K562 (cell line): ENCODE results near the gene TADA1. TPM values are rescaled to one million over a fixed set of nuclear protein-coding genes. Genes with fewer than 3 reads are reported as not detected.
A peak's percentile ranks its signal among the peaks of the same experiment; 100 is the strongest.

Source experiments
- ARHGAP35 ChIP-seq: fragments of 450-650 bp; IDR thresholded peaks from 2 replicates; pipeline ENCODE4 v1.6.1; 2018; ENCODE audit not compliant: partially characterized antibody
- ATF1 ChIP-seq, 2 experiments: fragments of 450-650 bp in 1 of 2; IDR thresholded peaks; 2 replicates each; pipeline ENCODE4 v1.6.1; 2016; ENCODE audit warnings: missing compliant biosample characterization in 1 of 2, missing genetic modification characterization in 1 of 2
- BCL6 ChIP-seq: fragments of 250-450 bp; sonication (Bioruptor Pico); IDR thresholded peaks from 2 replicates; pipeline ENCODE4 v1.4.0; 2020
- CSDE1 ChIP-seq, 2 experiments: fragments of 450-650 bp; IDR thresholded peaks; 2 replicates each; pipeline ENCODE4 v1.6.1; 2016; ENCODE audit warnings: mild to moderate bottlenecking in 1 of 2
- ETS2 ChIP-seq: IDR thresholded peaks from 2 replicates; pipeline ENCODE4 v1.6.1; 2016; ENCODE audit warnings: borderline replicate concordance, missing genetic modification characterization, mild to moderate bottlenecking, moderate library complexity, missing compliant biosample characterization; ENCODE audit not compliant: poor library complexity, severe bottlenecking
- FOSL1 ChIP-seq: fragments of 200-800 bp; sonication (Bioruptor generic); conservative IDR thresholded peaks from 2 replicates; pipeline ENCODE4 v1.6.1; 2016; ENCODE audit warnings: missing genetic modification characterization, missing compliant biosample characterization
- GABPA ChIP-seq: fragments of 200-800 bp; sonication (Bioruptor generic); conservative IDR thresholded peaks from 2 replicates; pipeline ENCODE4 v1.6.1; 2016; ENCODE audit warnings: low read depth, missing genetic modification characterization, missing compliant biosample characterization
- ILF3 ChIP-seq: fragments of 450-650 bp; IDR thresholded peaks from 2 replicates; pipeline ENCODE4 v1.6.1; 2018; ENCODE audit warnings: antibody characterized with exemption, mild to moderate bottlenecking, moderate library complexity, borderline replicate concordance
- ILK ChIP-seq: fragments of 450-650 bp; IDR thresholded peaks from 2 replicates; pipeline ENCODE4 v1.6.1; 2016; ENCODE audit warnings: missing genetic modification characterization, low read depth, mild to moderate bottlenecking, missing compliant biosample characterization, moderate library complexity, borderline replicate concordance
- MEF2A ChIP-seq: IDR thresholded peaks from 2 replicates; pipeline ENCODE4 v1.6.1; 2011; ENCODE audit warnings: low read depth, mild to moderate bottlenecking, low read length, moderate library complexity; ENCODE audit not compliant: control insufficient read depth
- MIER1 ChIP-seq: fragments of 450-650 bp; IDR thresholded peaks from 2 replicates; pipeline ENCODE4 v1.6.1; 2016; ENCODE audit warnings: antibody characterized with exemption, mild to moderate bottlenecking, low read depth
- MXI1 ChIP-seq: IDR thresholded peaks from 2 replicates; pipeline ENCODE4 v1.6.1; 2011; ENCODE audit warnings: low read depth, mild to moderate bottlenecking, improper control_type of control experiment, low read length
- NONO ChIP-seq, 2 experiments: fragments of 200-400 bp in 1 of 2; fragments of 450-650 bp in 1 of 2; formaldehyde crosslinking in 1 of 2; IDR thresholded peaks; 2 replicates each; pipeline ENCODE4 v1.6.1; 2017; ENCODE audit warnings: low read depth in 2 of 2, mild to moderate bottlenecking in 2 of 2, moderate library complexity in 2 of 2, low read length in 1 of 2
- NR2F6 ChIP-seq: fragments of 450-650 bp; formaldehyde crosslinking; IDR thresholded peaks from 2 replicates; pipeline ENCODE4 v1.4.0; 2020; ENCODE audit warnings: mild to moderate bottlenecking
- RBBP5 ChIP-seq: fragments of 200-600 bp; sonication (generic); IDR thresholded peaks from 2 replicates; pipeline ENCODE4 v1.6.1; 2012; ENCODE audit warnings: borderline replicate concordance, mild to moderate bottlenecking, low read length, control low read depth, inconsistent platforms; ENCODE audit not compliant: insufficient read depth, poor library complexity, severe bottlenecking
- SMAD2 ChIP-seq: fragments of 150-350 bp; IDR thresholded peaks from 2 replicates; pipeline ENCODE4 v1.6.1; 2014; ENCODE audit warnings: low read depth, mild to moderate bottlenecking, low read length
- YY1 ChIP-seq, 3 experiments: IDR thresholded peaks; 2 replicates each; pipeline ENCODE4 v1.6.1; 2011; ENCODE audit warnings: low read length in 2 of 3, mild to moderate bottlenecking in 2 of 3, moderate library complexity in 2 of 3, borderline replicate concordance in 1 of 3, control low read depth in 1 of 3, low read depth in 1 of 3; ENCODE audit not compliant: insufficient read depth in 3 of 3, insufficient replicate concordance in 2 of 3, control insufficient read depth in 1 of 3, insufficient read length in 1 of 3; ENCODE audit errors: extremely low read depth in 1 of 3
- ZBTB43 ChIP-seq: sonication (generic); formaldehyde crosslinking; IDR thresholded peaks from 2 replicates; pipeline ENCODE4 v1.8.0; 2023; ENCODE audit warnings: mild to moderate bottlenecking, missing genetic modification reagents
- ZNF12 ChIP-seq: sonication (generic); formaldehyde crosslinking; IDR thresholded peaks from 2 replicates; pipeline ENCODE4 v1.4.0; 2020; ENCODE audit warnings: mild to moderate bottlenecking, missing genetic modification reagents
- ZNF395 ChIP-seq: fragments of 200-800 bp; sonication (Bioruptor generic); IDR thresholded peaks from 2 replicates; pipeline ENCODE4 v1.6.1; 2017; ENCODE audit warnings: missing genetic modification characterization, missing compliant biosample characterization
- ZNF431 ChIP-seq: sonication (generic); formaldehyde crosslinking; IDR thresholded peaks from 2 replicates; pipeline ENCODE4 v1.8.0; 2022; ENCODE audit warnings: mild to moderate bottlenecking, missing genetic modification reagents
- ZNF561 ChIP-seq: fragments of 450-650 bp; formaldehyde crosslinking; conservative IDR thresholded peaks from 2 replicates; pipeline ENCODE4 v1.4.0; 2020; ENCODE audit warnings: mild to moderate bottlenecking, moderate library complexity
- ZNF75A ChIP-seq: fragments of 450-650 bp; formaldehyde crosslinking; IDR thresholded peaks from 2 replicates; pipeline ENCODE4 v1.4.0; 2020; ENCODE audit warnings: mild to moderate bottlenecking
- ZNF778 ChIP-seq: fragments of 450-650 bp; formaldehyde crosslinking; IDR thresholded peaks from 2 replicates; pipeline ENCODE4 v1.4.0; 2020; ENCODE audit warnings: mild to moderate bottlenecking, moderate library complexity
- ZNF79 ChIP-seq: fragments of 250-450 bp; sonication (Bioruptor Pico); IDR thresholded peaks from 2 replicates; pipeline ENCODE4 v1.4.0; 2020; ENCODE audit warnings: low read depth, mild to moderate bottlenecking, moderate library complexity
- polyA plus RNA-seq, 8 experiments: library from polyadenylated mRNA; depleted of rRNA in 4 of 8; stranded (reverse) in 5 of 8; unstranded in 3 of 8; fragments of >200 nt; fragmentation: Nextera tagmentation in 2 of 8; fragmentation: Illumina TruSeq in 1 of 8; extraction: Ambion mirVana in 2 of 8; extraction: Trizol in 1 of 8; gene quantifications; 2 replicates each; pipeline versions ENCODE4 v1.2.1 to v1.2.3, GENCODE V29; 2011 to 2014; ENCODE audit warnings: inconsistent platforms in 1 of 8, missing spikeins in 1 of 8
- total RNA-seq, 7 experiments: library from RNA; depleted of rRNA in 6 of 7; stranded (reverse); fragments of >200 nt in 6 of 7; fragmentation: Illumina TruSeq in 2 of 7; extraction: Trizol in 2 of 7; gene quantifications; 2 replicates each; pipeline versions ENCODE4 v1.2.1 to v1.2.3, GENCODE V29; 2011 to 2021; ENCODE audit warnings: low replicate concordance in 1 of 7
- TF ChIP-seq, protein P1 (sequence below): IDR thresholded peaks from 2 replicates; pipeline ENCODE4 v1.6.1; 2014; ENCODE audit warnings: antibody characterized with exemption

The TADA1 gene
- total and polyA plus RNA-seq, 9 of the 15 experiments (the other 6 are each of a cell fraction or from before 2014, with no cell fraction given): 15.9 to 76.5 (median 28.7) TPM

DNA sequence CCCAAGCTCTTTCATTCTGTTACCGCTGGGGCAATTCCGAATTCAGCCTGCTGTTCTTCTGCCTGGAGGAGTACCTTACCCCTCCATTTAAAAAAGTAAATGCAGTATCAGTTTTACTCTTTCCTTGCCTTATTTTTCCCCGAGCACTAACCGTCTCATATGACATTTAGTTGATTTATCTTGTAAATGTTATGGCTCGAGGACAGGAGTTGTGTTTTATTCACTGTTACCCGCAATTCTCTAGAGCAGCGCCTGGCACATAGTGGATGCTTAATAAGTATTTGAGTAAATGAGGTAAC lies 425 bp upstream of the TADA1 start (continued):
- TF ChIP-seq NR2F6 (CRISPR knock-in tag): no peak
- TF ChIP-seq MXI1: no peak
- no peak for TF ChIP-seq ATF1 (CRISPR knock-in tag; IDR thresholded peaks at IDR 0.05)
- TF ChIP-seq ATF1 (tag; IDR thresholded peaks at IDR 0.05): no peak; the same call in none of the 2 replicates
- no peak for TF ChIP-seq ZNF12 (CRISPR knock-in tag)
- TF ChIP-seq YY1 (IDR thresholded peaks at IDR 0.05; ENCODE audit: borderline replicate concordance in 1 of 3, control insufficient read depth in 1 of 3, extremely low read depth in 1 of 3, insufficient read depth in 3 of 3, insufficient read length in 1 of 3, insufficient replicate concordance in 2 of 3, low read depth in 1 of 3, low read length in 2 of 3): no peak
- TF ChIP-seq GABPA (tag): no peak; the same call in 1 of the 2 replicates
- no peak for TF ChIP-seq BCL6 (CRISPR knock-in tag)
- TF ChIP-seq MEF2A: no peak
- 0 out of 2 replicates have a peak, but pooled peaks have one; percentile 30 for TF ChIP-seq FOSL1
- no peak for TF ChIP-seq ETS2 (tag)
- TF ChIP-seq ZNF395 (CRISPR knock-in tag): no peak
- no peak for TF ChIP-seq ZNF778
- TF ChIP-seq ZNF561 (CRISPR knock-in tag): no peak
- no peak for TF ChIP-seq MIER1
- no peak for TF ChIP-seq RBBP5
- TF ChIP-seq SMAD2: no peak
- no peak for TF ChIP-seq ILF3
- no peak for TF ChIP-seq ILK (tag)
- TF ChIP-seq ZBTB43 (CRISPR knock-in tag): 0 out of 2 replicates have a peak, but pooled peaks have one; percentile 7
- TF ChIP-seq ARHGAP35: no peak
- 0 out of 4 replicates have a peak, but pooled peaks of 1 of the 2 experiments have one; percentile 26 for TF ChIP-seq CSDE1 (IDR thresholded peaks at IDR 0.05)
- no peak for TF ChIP-seq ZNF75A (CRISPR knock-in tag)
- TF ChIP-seq NONO (IDR thresholded peaks at IDR 0.05; ENCODE audit: low read depth in 2 of 2, low read length in 1 of 2): no peak
- TF ChIP-seq ZNF79 (CRISPR knock-in tag): no peak
- TF ChIP-seq ZNF431: no peak
- TF ChIP-seq, protein P1, sequence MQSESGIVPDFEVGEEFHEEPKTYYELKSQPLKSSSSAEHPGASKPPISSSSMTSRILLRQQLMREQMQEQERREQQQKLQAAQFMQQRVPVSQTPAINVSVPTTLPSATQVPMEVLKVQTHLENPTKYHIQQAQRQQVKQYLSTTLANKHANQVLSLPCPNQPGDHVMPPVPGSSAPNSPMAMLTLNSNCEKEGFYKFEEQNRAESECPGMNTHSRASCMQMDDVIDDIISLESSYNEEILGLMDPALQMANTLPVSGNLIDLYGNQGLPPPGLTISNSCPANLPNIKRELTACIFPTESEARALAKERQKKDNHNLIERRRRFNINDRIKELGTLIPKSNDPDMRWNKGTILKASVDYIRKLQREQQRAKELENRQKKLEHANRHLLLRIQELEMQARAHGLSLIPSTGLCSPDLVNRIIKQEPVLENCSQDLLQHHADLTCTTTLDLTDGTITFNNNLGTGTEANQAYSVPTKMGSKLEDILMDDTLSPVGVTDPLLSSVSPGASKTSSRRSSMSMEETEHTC: no peak
